ENCODE measurements around the gene MFSD6. TPM values are rescaled to one million over a fixed set of nuclear protein-coding genes. Genes with fewer than 3 reads are reported as not detected.
"Not testable (repeated sequence)": the region's sequence is repeated elsewhere in the genome, so short reads cannot be mapped to it uniquely, and the experiment has no call there.

The MFSD6 gene
- polyA plus RNA-seq, 3 donors, result 14.9 to 16.2 (median 15.6) TPM

GRCh38 chr2:190404487-190404886 lies 3.7 kb upstream of the MFSD6 start:
- no peak for DNase-seq (ENCODE audit: low read depth in 3 of 3, low spot score in 2 of 3)

GRCh38 chr2:190405070-190405469 lies 3.1 kb upstream of the MFSD6 start:
- DNase-seq (ENCODE audit: low read depth in 3 of 3, low spot score in 2 of 3), result no peak

GRCh38 chr2:190405995-190406394 lies 2.2 kb upstream of the MFSD6 start:
- DNase-seq (ENCODE audit: low read depth in 3 of 3, low spot score in 2 of 3), result no peak

- no peak for DNase-seq (ENCODE audit: low read depth in 3 of 3, low spot score in 2 of 3)
Measured at GRCh38 chr2:190406805-190407204, 1.4 kb upstream of the MFSD6 start.

GRCh38 chr2:190407246-190407661 lies 901 bp upstream of the MFSD6 start:
- DNase-seq (ENCODE audit: low read depth in 3 of 3, low spot score in 2 of 3), result no peak

GRCh38 chr2:190408538-190409271 lies 550 bp downstream of the MFSD6 start:
- DNase-seq (ENCODE audit: low read depth in 3 of 3, low spot score in 2 of 3), result no peak

- DNase-seq (ENCODE audit: low read depth in 3 of 3, low spot score in 2 of 3), result no peak
Measured at GRCh38 chr2:190409616-190410015, 1.5 kb downstream of the MFSD6 start.

GRCh38 chr2:190410166-190410565 lies 2.0 kb downstream of the MFSD6 start:
- no peak for DNase-seq (ENCODE audit: low read depth in 3 of 3, low spot score in 2 of 3)

- no peak for DNase-seq (ENCODE audit: low read depth in 3 of 3, low spot score in 2 of 3)
Measured at GRCh38 chr2:190412966-190413365, 4.8 kb downstream of the MFSD6 start.

- DNase-seq (ENCODE audit: low read depth in 3 of 3, low spot score in 2 of 3), result no peak
Measured at GRCh38 chr2:190413421-190413820, 5.3 kb downstream of the MFSD6 start.

- no peak for DNase-seq (ENCODE audit: low read depth in 3 of 3, low spot score in 2 of 3)
Measured at GRCh38 chr2:190415251-190415650, 7.1 kb downstream of the MFSD6 start.

GRCh38 chr2:190415794-190416775 lies 7.9 kb downstream of the MFSD6 start:
- DNase-seq (ENCODE audit: low read depth in 3 of 3, low spot score in 2 of 3), result no peak

GRCh38 chr2:190417045-190417842 lies 9.1 kb downstream of the MFSD6 start:
- DNase-seq (ENCODE audit: low read depth in 3 of 3, low spot score in 2 of 3), result no peak

- DNase-seq (ENCODE audit: low read depth in 3 of 3, low spot score in 2 of 3), result no peak
Measured at GRCh38 chr2:190418727-190419126, 10.6 kb downstream of the MFSD6 start.

- no peak for DNase-seq (ENCODE audit: low read depth in 3 of 3, low spot score in 2 of 3)
Measured at GRCh38 chr2:190420801-190421200, 12.6 kb downstream of the MFSD6 start.

- no peak for DNase-seq (ENCODE audit: low read depth in 3 of 3, low spot score in 2 of 3)
Measured at GRCh38 chr2:190425221-190425866, 17.2 kb downstream of the MFSD6 start.

- no peak for DNase-seq (ENCODE audit: low read depth in 3 of 3, low spot score in 2 of 3)
Measured at GRCh38 chr2:190425883-190426658, 17.9 kb downstream of the MFSD6 start.

GRCh38 chr2:190430866-190431265 lies 22.7 kb downstream of the MFSD6 start:
- not testable (repeated sequence) for DNase-seq (ENCODE audit: low read depth in 3 of 3, low spot score in 2 of 3)

- no peak for DNase-seq (ENCODE audit: low read depth in 3 of 3, low spot score in 2 of 3)
Measured at GRCh38 chr2:190431907-190432306, 23.8 kb downstream of the MFSD6 start.

Data from right renal cortex interstitium (tissue), 3 donors.